GM18499 (cell line): ENCODE results near the gene LONP2.
"Not testable (repeated sequence)": the region's sequence is repeated elsewhere in the genome, so short reads cannot be mapped to it uniquely, and the experiment has no call there.

ENCODE experiments used
- ATAC-seq: cut with Tn5 transposase; IDR thresholded peaks from one replicate; pipeline ENCODE4 v1.9.1; 2021; ENCODE audit warnings: moderate number of reproducible peaks; ENCODE audit not compliant: insufficient read depth, unreplicated experiment

Gene LONP2

DNA sequence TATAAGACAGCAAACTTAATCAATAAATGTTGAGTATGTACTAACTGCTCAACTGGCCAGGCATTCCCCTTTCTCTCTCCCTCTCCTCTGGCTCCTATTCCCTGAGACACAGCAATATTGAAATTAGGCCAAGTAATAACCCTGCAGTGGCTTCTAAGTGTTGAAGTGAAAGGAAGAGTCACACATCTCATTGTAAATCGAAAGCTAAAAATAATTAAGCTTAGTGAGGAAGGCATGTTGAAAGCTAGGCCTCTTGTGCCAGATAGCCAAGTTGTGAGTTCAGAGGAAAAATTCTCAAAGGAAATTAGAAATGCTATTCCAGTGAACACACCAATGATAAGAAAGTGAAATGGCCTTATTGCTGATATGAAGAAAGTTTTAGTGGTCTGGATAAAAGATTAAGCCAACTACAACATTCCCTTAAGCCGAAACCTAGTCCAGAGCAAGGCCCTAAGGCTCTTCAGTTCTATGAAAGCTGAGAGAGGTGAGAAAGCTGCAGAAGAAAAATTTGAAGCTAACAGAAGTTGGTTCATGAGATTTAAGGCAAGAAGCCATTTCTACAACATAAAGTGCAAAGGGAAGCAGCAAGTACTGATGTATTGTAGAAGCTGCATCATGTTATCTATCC, 38.6 kb downstream of the LONP2 start:
- ATAC-seq: no peak

DNA sequence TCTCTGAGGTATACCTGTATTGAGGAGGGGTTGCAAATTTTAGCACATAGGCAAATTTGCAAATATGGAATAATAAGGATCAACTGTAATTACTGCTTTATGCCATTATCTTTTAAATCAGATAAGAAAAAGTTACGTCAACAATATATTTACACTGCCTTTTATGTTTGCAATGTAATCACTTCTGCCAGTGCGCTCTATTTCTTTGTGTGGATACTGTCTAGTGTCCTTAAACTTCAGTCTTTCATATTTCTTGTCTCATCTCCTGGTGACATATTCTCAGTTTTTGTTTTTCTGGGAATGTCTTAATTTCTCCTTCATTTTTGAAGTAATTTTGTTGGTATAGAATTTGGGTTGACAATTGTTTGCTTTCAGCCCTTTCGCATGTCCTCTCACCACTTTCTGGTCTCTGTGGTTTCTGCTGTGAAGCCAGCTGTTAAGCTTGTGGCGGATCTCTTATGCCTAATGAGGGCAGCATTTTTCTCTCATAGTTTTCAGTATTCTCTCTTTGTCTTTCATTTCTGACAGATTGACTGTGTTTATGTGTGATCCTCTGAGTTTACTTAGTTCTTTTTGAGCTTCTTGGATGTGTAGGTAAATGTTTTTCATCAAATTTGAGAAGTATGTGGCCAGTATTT, 40.8 kb downstream of the LONP2 start:
- no peak for ATAC-seq

DNA sequence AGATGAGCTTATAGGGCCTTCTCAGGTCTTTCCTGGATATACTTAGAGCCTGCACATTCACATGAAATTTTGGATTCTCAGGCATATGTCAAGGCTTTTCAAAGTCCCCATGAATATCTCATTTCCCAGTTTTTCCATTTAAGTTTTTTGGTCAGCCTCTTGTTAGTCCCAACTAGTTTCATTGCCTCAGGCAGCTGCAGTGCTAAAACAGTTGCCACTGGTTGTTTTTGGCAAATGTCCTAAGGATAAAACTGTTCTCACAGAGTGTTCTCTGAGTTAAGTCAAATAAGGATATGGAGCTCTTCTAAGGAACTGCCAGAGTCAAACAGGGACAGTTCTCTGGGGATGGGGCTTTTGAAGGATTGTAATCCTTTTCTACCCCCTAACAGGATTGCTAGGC, 43.1 kb downstream of the LONP2 start:
- ATAC-seq: no peak

DNA sequence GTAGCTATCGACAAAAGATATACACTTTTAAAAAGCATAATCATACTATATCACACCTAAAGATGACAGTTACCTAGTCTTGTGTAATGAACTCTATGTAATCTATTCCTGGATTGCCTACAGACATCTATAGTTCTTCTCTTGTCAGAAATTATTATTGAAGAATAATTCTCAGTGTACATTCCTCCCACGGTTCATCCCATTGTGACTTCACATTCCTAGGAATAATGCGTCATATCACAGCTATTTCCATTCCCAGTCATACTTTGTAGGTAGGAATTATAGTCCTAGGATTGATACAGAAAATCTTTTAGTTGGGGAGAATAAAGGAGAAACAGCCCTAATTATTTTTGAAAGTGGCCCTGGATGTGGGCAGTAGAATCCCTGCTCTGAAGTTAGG, 47.2 kb downstream of the LONP2 start:
- no peak for ATAC-seq

DNA sequence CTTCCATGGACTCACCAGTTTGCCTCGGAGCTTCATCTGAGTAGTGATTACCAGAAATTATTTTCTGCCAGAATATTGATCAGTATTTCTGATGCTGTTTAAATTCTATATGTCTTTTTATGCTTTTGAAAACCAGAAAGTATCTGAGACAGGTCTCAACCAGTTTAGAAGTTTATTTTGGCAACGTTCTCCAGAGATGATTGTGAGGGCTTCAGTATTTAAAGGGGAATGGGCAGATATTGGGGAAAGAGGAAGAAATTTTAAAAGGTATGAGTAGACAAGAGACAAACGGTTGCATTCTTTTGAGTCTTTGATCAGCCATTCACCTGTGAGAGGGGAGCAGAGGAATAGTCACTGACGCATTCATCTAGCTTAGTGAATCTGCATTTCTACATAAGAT, 47.7 kb downstream of the LONP2 start:
- no peak for ATAC-seq

DNA sequence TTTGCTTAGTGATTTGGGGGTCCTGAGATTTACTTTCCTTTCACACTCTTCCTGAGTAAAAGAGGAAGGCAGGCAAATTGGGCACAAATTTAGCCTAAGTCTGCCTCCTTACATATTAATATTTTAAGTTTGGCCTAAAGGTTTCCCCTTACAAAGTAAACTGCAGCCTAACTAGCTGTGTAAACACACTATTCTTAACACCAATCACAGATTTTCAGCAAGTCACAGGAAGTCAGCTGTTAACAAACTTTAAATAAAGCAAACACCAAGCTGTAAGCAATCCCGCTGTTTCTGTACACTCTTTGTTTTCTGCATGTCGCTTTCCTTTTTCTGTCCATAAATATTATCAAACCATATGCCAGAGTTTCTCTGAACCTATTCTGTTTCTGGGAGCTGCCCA, 48.4 kb downstream of the LONP2 start:
- no peak for ATAC-seq

DNA sequence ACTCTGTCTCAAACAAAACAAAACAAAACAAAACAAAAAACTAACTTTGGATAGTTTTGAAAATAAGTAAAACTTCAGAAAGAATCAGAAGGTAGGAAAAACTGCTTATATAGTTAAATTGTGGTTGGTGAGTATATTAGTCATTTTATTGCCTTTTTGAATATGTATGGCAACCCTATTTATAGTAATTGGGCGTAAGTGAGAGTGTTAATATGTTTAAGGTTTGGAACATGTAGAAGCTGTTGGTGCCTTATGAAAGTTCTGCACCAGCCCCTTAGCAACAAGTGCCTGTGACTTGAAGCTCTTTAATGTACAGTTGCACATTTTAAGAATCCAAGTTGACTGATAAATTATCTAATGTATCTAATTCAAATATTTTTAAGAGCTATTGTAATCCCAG, 50.6 kb downstream of the LONP2 start:
- ATAC-seq: no peak

DNA sequence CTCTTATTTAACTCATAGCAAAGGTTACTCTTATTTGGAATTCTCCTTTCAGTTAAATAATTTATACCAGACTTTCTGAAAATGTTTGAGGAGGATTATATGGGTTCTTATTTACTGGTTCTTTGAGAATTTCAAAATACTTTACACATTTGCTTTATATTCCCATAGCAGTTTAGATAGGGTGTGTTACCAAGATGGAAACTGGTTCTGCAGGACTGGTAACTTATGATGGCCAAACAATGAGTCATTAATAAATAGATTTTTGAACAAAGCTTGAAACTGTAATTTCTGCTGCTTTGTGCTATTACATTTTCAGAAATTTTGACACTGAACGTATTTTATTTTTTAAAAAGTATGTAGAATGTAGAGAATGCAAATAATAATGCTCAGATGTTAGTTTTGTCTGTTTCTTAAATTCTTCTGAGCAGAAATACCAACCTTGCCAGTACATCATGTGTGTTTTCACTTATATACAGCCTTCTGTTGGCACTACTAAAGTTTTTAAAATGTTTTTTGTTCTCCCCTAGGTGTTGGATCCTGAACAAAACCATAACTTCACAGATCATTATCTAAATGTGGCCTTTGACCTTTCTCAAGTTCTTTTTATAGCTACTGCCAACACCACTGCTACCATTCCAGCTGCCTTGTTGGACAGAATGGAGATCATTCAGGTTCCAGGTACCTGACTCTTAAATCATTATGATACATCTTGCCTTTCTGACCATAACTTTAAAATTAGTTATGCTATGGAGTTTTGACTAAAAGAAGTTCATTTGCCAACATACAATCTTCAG, 51.6 kb downstream of the LONP2 start:
- ATAC-seq: no peak

DNA sequence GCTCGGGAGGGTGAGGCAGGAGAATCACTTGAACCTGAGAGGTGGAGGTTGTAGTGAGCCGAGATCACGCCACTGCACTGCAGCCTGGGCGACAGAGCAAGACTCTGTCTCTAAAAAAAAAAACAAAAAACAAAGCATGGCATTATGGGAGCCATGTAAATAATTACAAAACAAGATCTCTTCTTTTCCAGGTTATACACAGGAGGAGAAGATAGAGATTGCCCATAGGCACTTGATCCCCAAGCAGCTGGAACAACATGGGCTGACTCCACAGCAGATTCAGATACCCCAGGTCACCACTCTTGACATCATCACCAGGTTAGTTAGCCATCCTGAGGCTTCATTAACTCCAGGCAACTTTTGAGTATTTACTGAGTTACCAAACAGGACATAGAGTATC, 55.4 kb downstream of the LONP2 start:
- ATAC-seq: no peak

DNA sequence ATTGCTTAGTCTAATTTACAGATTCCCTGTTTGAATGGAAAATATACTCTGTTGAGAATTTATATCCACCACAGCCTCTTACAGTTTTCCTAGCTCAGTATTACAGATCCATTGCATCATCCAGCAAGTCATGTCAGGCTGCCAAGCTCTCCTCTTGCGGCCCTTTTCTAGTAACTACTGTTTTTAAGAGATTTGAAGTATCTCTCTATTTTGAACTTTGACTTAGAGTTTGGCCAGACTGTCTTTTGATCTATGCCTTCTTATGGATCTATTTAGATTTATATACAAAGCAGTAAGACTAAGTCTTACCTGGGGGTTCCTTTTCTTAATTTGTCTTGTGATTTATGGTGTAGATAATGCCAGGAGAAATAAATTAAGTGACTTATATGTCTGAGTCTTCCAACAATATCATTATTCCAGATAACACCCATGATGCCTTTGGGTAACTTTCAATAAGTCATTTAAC, 56.3 kb downstream of the LONP2 start:
- ATAC-seq: no peak

DNA sequence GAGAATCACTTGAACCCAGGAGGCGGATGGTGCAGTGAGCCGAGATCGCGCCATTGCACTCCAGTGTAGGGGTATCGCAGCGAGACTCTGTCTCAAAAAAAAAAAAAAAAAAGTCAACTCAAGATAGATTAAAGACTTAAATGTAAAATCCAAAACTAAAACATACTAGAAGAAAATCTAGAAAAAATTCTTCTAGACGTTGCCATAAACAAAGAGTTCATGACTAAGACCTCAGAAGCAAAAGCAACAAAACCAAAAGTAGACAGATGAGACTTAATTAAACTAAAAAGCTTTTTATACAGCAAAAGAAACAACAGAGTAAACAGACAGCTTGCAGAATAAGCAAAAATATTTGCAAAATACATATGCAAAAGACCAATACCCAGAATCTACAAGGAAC, 64.4 kb downstream of the LONP2 start:
- no peak for ATAC-seq

DNA sequence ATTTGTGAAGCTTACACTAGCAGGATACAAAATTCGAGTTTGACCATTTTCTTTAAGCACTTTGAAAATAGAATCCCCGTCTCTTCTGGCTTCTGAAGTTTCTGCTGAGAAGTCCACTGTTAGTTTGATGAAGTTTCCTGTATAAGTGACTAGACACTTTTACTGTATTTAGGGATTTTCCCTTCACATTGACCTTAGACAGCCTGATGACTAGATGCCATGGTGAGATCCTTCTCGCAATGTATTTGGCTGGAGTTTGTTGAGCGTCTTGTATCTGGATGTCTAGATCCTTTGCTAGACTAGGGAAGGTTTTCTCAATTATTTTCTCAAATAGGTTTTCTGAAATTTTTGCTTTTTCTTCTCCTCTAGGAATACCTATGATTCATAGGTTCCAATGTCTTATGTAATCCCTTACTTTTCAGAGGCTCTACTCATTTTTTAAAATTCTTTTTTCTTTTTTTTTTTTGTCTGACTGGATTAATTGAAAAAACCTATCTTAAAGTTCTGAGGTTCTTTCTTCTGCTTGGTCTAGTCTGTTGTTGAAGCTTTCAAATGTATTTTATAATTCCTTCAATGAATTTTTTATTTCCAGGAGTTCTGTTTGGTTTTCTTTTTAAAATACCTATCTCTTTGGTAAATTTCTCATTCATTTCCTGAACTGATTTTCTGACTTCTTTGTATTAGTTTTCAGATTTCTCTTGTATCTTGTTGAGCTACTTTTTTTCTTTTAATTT, 67.0 kb downstream of the LONP2 start:
- ATAC-seq: no peak

DNA sequence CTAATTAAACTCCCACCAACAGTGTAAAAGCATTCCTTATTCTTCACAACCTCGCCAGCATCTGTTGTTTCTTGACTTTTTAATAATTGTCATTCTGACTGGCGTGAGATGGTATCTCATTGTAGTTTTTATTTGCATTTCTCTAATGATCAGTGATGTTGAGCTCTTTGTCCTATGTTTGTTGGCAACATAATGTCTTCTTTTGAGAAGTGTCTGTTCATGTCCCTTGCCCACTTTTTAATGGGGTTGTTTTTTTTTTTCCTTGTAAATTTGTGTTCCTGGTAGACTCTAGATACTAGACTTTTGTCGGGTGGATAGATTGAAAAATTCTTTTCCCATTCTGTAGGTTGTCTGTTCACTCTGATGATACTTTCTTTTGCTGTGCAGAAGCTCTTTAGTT, 69.8 kb downstream of the LONP2 start:
- ATAC-seq: not testable (repeated sequence)

DNA sequence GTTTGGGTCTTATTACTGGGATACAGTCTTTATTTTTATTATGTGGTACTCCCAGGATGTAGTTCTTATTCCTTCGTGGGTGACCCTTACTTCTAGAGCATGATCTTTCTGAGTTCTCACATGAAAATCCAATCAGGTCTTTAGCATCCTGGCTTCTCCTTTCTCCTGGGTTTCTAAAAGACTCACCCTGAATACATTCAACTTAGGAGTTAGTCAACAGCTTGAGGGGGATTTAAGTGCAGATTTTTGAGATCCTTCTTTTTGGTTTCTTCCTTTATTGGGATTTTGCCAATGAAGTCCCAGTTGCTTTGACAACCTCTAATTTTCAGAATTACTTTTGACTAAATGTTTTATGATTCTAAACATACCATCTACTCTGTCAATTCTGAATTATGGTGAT, 72.9 kb downstream of the LONP2 start:
- no peak for ATAC-seq

DNA sequence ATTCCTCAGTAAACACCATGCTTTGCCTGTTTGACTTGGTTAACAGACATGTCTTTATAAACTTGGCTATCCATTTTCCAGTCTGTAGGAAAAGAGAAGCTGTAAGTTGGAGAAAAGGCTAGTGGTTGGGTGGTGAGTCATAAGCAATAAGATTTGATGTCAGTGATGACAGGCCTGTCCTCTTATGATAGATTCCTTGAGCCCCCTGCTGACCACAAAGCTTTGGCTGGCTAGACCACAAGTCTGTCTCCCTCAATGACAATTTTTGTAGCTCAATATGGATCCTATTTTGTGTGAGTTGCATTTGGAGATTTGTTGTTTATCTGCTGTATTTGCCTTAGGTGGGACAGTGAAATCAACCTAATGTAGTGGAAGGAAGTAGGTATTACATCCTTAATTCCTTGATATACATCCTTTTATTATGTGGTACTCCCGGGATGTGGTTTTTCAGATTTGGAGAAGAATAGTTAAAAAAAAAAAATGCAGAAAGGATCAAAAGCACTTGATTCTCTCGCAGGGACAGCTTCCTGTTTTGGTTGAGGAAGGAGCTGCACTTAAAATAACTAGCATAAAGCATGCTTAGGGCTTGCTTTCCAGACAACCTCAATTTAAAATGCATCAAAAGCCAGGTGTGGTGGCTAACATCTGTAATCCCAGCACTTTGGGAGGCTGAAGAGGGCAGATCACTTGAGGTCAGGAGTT, 73.7 kb downstream of the LONP2 start:
- ATAC-seq: no peak

DNA sequence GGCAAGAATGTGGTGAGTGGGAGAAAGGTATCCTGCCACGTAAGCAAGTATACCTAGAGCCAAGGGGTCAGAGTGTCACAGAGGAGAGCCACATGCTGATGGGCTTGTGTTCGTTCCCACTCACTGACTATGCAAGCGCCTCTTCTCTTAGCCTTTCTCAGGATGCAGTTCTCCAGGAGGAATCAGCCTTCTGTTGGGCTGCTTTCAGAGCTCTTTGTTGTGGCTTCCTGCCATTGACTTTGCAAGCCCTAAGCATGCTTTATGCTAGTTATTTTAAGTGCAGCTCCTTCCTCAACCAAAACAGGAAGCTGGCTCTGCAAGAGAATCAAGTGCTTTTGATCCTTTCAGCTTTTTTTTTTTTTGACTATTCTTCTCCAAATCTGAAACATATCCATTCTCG, 74.5 kb downstream of the LONP2 start:
- ATAC-seq: no peak

DNA sequence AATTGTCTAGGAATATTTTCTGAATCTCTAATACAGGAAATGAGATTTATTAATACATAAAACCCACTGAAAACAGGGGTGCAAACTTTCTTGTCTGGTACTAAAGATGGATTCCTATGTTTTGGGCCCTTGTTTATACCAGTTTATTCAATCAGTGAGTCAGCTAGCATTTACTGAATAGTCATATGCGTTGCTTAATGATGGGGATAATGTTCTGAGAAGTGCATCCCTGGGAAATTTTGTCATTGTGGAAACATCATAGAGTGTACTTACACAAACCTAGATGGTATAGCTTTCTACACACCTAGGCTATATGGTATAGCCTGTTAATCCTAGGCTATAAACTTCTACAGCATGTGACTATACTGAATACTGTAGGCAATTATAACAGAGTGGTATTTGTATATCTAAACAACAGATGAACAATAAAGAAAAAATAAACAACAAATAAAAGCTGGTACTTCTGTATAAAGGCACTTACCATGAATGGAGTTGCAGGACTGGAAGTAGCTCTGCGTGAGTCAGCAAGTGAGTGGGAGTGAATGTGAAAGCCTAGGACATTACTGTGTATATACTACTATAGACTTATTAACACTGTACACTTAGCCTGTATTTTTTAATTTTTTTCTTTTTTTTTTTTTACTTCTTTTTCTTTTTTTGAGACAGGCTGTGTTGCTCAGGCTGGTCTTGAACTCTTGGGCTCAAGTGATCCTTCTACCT, 77.4 kb downstream of the LONP2 start:
- ATAC-seq: no peak

DNA sequence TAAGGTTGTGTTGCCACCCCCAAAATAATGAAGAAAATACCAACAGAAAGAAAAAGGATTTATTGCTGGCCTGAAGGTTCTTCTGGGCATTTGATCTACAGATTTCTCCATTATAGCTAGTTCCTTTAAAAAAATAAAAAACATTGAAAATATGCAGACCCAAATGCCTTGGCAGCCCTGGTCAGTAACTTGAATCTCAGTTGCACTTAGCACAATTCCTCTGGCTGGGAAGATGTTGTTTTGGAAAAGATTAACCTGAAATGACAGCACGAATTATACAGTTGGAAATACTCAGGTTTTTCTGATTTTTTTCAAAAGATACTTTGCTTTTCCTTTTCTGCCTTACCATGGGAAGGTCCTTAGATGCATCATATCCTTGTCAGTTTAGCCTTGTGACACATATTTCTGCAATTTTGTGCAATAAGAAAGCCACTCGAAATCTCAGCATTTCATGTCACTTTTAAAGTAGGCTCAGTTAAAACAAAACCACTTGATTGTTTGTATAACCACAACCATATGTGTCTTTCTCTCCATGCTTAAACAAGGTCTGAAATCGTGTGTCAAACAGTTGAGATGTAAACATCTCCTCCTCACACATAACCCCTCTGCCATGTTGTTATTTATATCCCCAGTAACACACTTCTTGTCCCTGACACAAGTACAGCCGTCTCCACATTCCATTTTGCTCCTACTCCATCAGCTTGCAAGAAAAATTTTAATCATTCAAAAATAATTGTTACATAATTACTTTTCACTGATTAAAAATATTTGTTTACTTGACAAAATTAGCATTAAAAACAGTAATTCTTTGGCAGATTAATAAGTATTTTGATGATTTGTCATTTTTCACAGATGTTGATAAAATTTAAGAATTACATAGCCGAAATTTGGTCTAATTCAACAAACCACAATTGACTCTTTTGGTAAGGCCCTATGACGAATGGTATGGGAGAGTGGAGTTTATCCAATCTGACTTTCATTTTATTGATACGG, 80.0 kb downstream of the LONP2 start:
- ATAC-seq: no peak

DNA sequence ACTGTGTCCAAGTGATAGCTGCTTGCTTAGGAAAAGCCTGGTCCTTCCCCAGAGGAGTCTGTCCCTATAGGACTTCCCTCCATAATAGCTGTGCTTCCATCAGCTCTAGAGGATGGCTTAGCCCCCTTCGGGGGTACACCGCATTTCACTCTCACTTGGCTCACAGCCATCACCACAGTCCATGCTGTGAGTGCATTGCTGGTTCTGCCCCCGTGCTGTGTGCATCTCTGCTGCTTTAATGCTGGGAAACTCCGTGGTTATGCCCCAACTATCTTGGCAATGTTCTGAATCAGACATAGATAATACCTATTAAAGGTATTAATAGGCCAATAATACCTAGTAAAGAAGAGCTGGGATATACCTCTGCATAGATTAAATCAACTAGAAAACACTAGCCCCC, 82.8 kb downstream of the LONP2 start:
- ATAC-seq: no peak
